ENCODE measurements around the gene ACTA2. TPM values are rescaled to one million over a fixed set of nuclear protein-coding genes. Genes with fewer than 3 reads are reported as not detected.

ACTA2 gene
- total RNA-seq, 1 experiment from 2014 or later, result 25.4 TPM

GRCh38 chr10:88928254-88928653 lies 24.3 kb downstream of the ACTA2 start:
- TF ChIP-seq, protein P1, sequence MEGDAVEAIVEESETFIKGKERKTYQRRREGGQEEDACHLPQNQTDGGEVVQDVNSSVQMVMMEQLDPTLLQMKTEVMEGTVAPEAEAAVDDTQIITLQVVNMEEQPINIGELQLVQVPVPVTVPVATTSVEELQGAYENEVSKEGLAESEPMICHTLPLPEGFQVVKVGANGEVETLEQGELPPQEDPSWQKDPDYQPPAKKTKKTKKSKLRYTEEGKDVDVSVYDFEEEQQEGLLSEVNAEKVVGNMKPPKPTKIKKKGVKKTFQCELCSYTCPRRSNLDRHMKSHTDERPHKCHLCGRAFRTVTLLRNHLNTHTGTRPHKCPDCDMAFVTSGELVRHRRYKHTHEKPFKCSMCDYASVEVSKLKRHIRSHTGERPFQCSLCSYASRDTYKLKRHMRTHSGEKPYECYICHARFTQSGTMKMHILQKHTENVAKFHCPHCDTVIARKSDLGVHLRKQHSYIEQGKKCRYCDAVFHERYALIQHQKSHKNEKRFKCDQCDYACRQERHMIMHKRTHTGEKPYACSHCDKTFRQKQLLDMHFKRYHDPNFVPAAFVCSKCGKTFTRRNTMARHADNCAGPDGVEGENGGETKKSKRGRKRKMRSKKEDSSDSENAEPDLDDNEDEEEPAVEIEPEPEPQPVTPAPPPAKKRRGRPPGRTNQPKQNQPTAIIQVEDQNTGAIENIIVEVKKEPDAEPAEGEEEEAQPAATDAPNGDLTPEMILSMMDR (IDR thresholded peaks at IDR 0.05; ENCODE audit: unreplicated experiment), result no peak
- no peak for DNase-seq (ENCODE audit: unreplicated experiment)
- peaks cover 31% of the 10 kb centered on the region for H3K4me1 Mint-ChIP-seq (ENCODE audit: insufficient read depth, unreplicated experiment)
- H3K9me3 Mint-ChIP-seq (ENCODE audit: unreplicated experiment), result no peaks in the 10 kb centered on the region
- intact Hi-C loops (cut with micrococcal nuclease), result no loop called here
- no peak overlapping the region for H3K27ac Mint-ChIP-seq (ENCODE audit: low read depth, unreplicated experiment)
- no peak overlapping the region for H3K4me3 Mint-ChIP-seq (ENCODE audit: unreplicated experiment)
- no TSS peak for BruUV-seq (replicated peaks)
- H3K36me3 Mint-ChIP-seq (ENCODE audit: insufficient read depth, unreplicated experiment), result peaks cover 7% of the 10 kb centered on the region
- H3K27me3 Mint-ChIP-seq (ENCODE audit: insufficient read depth, unreplicated experiment), result no peaks in the 10 kb centered on the region
- CTCF ChIA-PET, result interaction anchor here (1.3 to 15.3 kb wide), 2 partner anchors 66 to 93 kb away, joined by 4 to 588 read pairs; no protein-coding TSS in a partner anchor
- POLR2A ChIA-PET, result interaction anchor here (0.6 to 3.9 kb wide), 4 partner anchors 42 to 62 kb away, joined by 3 to 23 read pairs (median 6); partner anchors contain the start of genes FAS and STAMBPL1

DNA sequence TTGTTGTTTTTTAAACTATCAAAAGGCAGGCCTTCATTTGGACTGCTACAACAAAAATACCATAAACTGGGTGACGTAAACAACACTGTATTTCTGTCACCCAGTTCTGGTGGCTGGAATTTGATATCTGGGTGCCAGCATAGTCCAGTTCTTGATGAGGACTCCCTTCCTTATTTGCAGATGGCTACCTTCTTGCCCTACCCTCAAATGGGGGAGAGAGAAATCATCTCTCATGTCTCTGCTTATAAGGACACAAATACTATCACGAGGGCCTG lies 25.2 kb downstream of the ACTA2 start:
- BruUV-seq (replicated peaks), result no TSS peak
- Mint-ChIP-seq H3K36me3 (ENCODE audit: insufficient read depth, unreplicated experiment) (peaks cover 7% of the 10 kb centered on the region), H3K4me1 (ENCODE audit: insufficient read depth, unreplicated experiment) (peaks cover 25% of the 10 kb centered on the region), H3K27ac (ENCODE audit: low read depth, unreplicated experiment) (peak overlapping the region; percentile 69), H3K9me3 (ENCODE audit: unreplicated experiment) (no peaks in the 10 kb centered on the region), H3K4me3 (ENCODE audit: unreplicated experiment) (no peak overlapping the region), H3K27me3 (ENCODE audit: insufficient read depth, unreplicated experiment) (no peaks in the 10 kb centered on the region)
- POLR2A ChIA-PET, result interaction anchor here (0.9 to 3.9 kb wide), 7 partner anchors 47 to 106 kb away, joined by 3 to 23 read pairs (median 4); partner anchors contain the start of genes FAS and STAMBPL1
- TF ChIP-seq, protein P1 (IDR thresholded peaks at IDR 0.05; ENCODE audit: unreplicated experiment), result no peak
- CTCF ChIA-PET, result interaction anchor here (0.8 to 15.3 kb wide), 3 partner anchors 48 to 92 kb away, joined by 4 to 588 read pairs (median 5); no protein-coding TSS in a partner anchor
- DNase-seq (ENCODE audit: unreplicated experiment), result no peak
- intact Hi-C loops (cut with micrococcal nuclease), result no loop called here

DNA sequence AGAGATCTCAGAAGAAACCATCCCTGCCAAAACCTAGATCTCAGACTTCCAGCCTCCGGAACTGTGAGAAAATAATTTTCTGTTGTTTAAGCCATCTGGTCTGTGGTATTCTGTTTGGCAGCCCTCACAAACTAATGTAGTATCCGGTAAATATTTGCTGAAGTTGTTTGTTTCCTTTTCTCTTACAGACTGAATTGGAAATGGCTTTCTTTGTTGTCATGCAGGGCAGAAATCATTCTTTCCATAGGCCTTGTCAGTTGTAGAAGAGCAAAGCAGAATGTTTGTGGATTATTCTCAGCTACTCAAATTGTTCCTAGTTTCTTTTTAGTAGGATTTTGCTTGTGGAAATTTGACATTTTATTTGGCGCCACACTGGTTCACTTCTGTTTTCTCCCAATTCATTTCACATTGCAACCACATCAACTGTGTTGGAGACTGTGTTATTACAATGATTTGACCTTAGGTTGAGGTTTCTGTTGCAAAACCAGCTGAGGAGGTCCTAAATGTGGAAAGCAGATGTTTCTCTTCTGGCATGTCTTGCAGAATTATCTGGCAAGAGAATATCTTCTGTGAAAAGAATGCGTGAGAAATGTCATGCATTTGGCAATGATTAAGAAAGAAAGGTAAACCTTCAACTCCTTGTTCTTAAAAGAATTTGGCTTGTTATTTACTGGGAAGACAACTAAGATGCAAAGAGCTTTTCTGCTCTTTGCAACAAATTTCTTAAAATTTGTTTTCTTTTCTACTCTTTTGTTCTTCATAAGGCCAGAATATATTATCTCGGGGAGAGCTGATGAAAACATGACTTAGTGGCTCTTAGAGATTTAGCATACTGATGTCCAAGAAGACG lies 25.8 kb downstream of the ACTA2 start:
- intact Hi-C loops (cut with micrococcal nuclease), result no loop called here
- TF ChIP-seq, protein P1 (IDR thresholded peaks at IDR 0.05; ENCODE audit: unreplicated experiment), result no peak
- POLR2A ChIA-PET, result interaction anchor here (0.9 to 3.9 kb wide), 8 partner anchors 42 to 106 kb away, joined by 3 to 23 read pairs (median 4); partner anchors contain the start of genes FAS and STAMBPL1
- Mint-ChIP-seq H3K4me3 (ENCODE audit: unreplicated experiment) (no peak overlapping the region), H3K36me3 (ENCODE audit: insufficient read depth, unreplicated experiment) (peaks cover 7% of the 10 kb centered on the region), H3K4me1 (ENCODE audit: insufficient read depth, unreplicated experiment) (peaks cover 23% of the 10 kb centered on the region), H3K27ac (ENCODE audit: low read depth, unreplicated experiment) (peak overlapping the region; percentile 69), H3K9me3 (ENCODE audit: unreplicated experiment) (no peaks in the 10 kb centered on the region), H3K27me3 (ENCODE audit: insufficient read depth, unreplicated experiment) (no peaks in the 10 kb centered on the region)
- CTCF ChIA-PET, result interaction anchor here (0.6 to 15.3 kb wide), 4 partner anchors 48 to 361 kb away, joined by 3 to 588 read pairs (median 4); no protein-coding TSS in a partner anchor
- DNase-seq (ENCODE audit: unreplicated experiment), result peak; percentile 76
- no TSS peak for BruUV-seq (replicated peaks)

DNA sequence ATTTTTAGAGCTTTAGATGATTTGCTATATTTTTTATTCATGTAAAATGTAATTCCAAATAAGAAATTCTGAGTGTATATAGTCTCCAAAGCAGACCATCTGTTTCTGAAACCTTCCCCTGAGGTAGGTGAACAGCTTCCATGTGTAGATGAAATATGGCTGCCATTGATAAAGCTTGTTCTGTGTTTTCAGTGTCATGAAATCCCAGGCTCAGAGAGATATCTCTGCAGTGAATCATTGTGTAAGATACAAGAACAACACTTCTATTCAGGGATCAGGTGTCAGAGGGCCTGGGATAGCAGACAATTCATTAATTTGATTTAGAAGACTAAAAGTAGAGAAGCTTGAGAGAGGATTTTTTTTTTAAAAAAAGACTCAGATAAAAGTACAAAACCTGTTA lies 29.1 kb downstream of the ACTA2 start:
- no TSS peak for BruUV-seq (replicated peaks)
- intact Hi-C loops (cut with micrococcal nuclease), result no loop called here

More for the DNA sequence above, 29.1 kb downstream of the ACTA2 start:
- POLR2A ChIA-PET, result interaction anchor here (0.6 to 1.4 kb wide), 6 partner anchors 9 to 663 kb away, joined by 3 to 7 read pairs (median 4); partner anchors contain the start of gene FAS
- DNase-seq (ENCODE audit: unreplicated experiment), result no peak
- H3K4me1 Mint-ChIP-seq (ENCODE audit: insufficient read depth, unreplicated experiment), result peaks cover 29% of the 10 kb centered on the region
- TF ChIP-seq, protein P1 (IDR thresholded peaks at IDR 0.05; ENCODE audit: unreplicated experiment), result no peak
- CTCF ChIA-PET, result interaction anchor here (0.7 to 15.3 kb wide), 5 partner anchors 9 to 936 kb away, joined by 3 to 588 read pairs (median 8); no protein-coding TSS in a partner anchor
- no peaks in the 10 kb centered on the region for H3K27me3 Mint-ChIP-seq (ENCODE audit: insufficient read depth, unreplicated experiment)
- H3K36me3 Mint-ChIP-seq (ENCODE audit: insufficient read depth, unreplicated experiment), result peaks cover 14% of the 10 kb centered on the region
- H3K27ac Mint-ChIP-seq (ENCODE audit: low read depth, unreplicated experiment), result peak overlapping the region; percentile 16
- H3K9me3 Mint-ChIP-seq (ENCODE audit: unreplicated experiment), result no peaks in the 10 kb centered on the region
- no peak overlapping the region for H3K4me3 Mint-ChIP-seq (ENCODE audit: unreplicated experiment)
